EL (cell line): Measurements from ENCODE around the gene C1QTNF12.
A peak's percentile ranks its signal among the peaks of the same experiment; 100 is the strongest.

ENCODE experiments used
- DNase-seq: peaks from one replicate; pipeline ENCODE4 v3.0.0-alpha.2; 2016

C1QTNF12 gene, protein sequence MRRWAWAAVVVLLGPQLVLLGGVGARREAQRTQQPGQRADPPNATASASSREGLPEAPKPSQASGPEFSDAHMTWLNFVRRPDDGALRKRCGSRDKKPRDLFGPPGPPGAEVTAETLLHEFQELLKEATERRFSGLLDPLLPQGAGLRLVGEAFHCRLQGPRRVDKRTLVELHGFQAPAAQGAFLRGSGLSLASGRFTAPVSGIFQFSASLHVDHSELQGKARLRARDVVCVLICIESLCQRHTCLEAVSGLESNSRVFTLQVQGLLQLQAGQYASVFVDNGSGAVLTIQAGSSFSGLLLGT

DNA sequence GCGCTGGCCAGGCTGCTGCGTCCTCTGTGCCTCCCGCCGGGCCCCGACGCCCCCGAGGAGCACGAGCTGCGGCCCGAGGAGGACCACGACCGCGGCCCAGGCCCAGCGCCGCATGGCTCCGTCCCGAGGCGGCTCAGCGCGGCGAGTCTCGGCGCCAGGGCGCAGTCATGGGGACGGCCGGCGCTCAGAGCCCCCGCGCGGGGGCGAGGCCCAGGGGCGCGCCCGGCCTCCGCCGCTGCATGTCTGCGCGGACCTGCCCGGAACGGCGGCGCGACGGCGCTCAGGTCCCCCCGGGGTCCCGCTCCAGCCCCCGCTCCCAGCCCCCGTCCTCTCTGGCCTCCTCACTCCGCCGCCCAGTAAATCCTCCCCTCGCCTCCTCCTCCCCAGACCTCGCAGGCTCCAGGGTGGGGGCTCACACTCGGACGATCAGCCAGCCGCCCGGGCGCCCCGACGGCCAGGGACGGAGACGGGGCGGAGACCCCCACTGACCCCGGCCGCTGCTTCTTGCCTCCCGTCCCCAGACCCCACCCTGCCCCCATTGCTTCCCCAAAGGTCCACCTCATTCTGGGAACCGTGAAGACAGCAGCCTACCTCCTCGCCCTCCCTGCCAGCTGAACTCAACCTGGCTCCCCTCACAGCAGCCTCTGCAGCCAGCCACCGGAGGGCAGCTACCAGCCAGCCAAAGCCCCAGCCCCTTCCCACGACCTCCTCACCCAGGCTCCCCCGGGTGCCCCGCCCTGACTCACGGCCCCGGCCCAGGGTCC lies at the start of gene C1QTNF12:
Gene C1QTNF12, minus strand, starts transcription at position 146 of the 764 bp plus-strand sequence. Its CDS starts 32 bp downstream, at position 114.
- no peak for DNase-seq

DNA sequence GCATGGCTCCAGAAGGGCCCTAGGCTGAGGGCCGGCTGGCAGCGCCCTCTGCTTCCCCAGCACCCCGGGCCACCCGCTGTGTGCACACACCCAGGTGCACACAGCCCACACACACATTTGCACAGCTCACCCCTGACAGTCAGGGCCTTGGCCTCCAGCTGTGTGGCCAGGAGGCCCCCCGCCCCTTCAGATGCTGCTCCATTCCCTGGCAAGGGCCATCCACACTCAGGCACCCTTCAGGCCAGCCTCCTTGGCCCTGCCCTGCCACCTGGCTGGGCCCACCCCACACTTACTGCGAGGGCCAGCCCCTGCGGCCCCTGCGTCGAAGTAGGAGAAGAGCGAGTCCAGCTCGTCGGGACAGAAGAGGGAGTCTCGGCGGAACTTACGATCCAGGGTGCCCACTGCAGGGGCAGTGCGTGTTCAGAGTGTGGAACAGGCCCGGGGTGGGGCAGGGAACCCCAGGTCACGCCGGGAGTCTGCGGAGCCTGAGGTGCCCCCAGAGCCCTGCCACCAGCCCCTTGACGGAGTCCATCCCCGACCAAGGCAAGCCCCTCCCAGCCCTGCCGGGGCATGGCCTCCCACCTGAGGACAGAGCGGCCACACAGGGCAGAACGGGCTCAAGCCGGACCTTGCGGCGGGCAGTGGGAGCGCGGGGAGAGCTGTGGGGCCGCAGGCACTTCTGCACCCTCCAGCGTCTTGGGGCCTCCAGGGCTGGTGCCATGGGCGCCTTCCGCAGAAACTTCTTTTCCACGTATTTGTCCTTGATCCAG lies 48.8 kb upstream of the C1QTNF12 start:
- DNase-seq: no peak

GRCh38 chr1:1294250-1294890 lies 47.8 kb upstream of the C1QTNF12 start:
- DNase-seq: no peak

- DNase-seq: no peak
Measured at GRCh38 chr1:1293263-1294249, 47.0 kb upstream of the C1QTNF12 start.

DNA sequence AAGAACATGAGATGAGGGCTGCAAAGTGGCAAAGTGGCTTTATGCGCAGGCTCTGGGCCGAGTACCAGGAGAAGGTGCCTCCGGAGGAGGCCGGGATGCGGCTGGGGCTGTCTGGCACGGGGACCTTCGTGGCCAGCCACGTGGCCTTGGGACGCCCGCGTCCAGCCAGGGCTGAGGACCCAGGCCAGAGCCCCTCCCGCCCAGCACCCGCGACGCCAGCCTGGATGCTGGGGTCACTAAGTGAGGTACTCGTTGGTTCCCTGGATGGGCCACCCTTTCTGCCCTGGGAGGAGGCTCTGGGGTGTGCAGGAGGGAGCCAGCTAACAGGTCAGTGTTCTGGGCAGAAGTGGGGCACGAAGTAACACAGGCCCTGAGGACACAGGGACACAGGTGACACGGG lies 46.3 kb upstream of the C1QTNF12 start:
- DNase-seq: no peak

GRCh38 chr1:1292442-1292779 lies 45.9 kb upstream of the C1QTNF12 start:
- DNase-seq: no peak

DNA sequence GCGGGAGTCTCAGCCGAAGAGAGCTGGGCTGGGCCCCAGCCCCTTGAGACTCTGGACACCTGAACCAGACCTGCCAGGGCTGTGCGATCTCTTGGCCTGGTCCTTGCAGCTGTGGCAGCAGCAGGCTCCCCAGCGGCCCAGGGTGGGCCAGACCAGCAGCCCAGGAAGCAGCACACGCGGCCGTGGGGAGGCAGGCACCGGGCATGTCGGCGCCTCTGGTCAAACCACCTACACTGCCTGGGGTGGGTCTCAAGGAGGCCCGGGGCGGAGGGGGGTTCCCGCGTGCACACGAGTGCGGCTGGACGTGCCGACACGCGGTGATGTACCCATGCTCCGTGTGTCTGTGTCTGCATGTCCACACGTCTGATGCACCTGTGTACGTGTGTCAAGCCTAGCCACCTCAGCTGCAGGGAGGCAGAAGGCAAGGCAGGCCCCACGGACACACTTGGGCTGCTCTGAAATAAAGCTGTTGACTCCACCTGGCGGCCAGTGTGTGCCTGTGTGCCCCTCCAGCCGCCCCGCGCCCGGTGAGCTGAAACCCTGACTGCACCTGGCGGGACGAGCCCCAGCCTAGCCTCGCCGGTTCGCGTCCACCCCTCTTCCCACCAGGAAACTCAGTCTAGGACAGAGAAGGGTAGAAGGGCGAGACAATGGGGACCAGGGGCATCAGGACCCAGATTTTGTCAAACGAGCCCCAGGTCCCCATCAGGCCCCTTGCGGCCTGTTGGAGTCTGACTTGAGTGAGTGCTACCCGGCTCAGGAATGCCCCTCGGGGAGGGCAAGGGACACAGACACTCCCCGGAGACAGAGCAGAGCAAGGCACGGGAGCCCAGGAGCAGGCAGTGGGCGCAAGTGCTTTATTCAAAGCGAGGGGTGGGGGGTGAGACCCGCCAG lies 45.3 kb upstream of the C1QTNF12 start:
- DNase-seq: peak; percentile 44

DNA sequence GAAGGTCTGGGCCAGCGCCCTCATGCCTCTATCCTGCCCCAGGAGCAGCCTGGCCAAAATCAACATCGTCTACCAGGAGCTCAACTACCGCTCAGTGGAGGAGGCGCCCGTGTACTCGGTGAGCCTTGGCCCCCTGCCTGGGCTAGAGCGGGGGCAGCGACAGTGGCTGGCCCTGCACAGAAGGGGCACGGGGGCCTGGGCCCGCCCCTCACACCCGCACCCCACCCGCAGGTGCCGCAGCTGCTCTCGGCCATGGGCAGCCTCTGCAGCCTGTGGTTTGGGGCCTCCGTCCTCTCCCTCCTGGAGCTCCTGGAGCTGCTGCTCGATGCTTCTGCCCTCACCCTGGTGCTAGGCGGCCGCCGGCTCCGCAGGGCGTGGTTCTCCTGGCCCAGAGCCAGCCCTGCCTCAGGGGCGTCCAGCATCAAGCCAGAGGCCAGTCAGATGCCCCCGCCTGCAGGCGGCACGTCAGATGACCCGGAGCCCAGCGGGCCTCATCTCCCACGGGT lies 44.6 kb upstream of the C1QTNF12 start:
- DNase-seq: no peak

- no peak for DNase-seq
Measured at GRCh38 chr1:1290238-1290731, 43.8 kb upstream of the C1QTNF12 start.

DNA sequence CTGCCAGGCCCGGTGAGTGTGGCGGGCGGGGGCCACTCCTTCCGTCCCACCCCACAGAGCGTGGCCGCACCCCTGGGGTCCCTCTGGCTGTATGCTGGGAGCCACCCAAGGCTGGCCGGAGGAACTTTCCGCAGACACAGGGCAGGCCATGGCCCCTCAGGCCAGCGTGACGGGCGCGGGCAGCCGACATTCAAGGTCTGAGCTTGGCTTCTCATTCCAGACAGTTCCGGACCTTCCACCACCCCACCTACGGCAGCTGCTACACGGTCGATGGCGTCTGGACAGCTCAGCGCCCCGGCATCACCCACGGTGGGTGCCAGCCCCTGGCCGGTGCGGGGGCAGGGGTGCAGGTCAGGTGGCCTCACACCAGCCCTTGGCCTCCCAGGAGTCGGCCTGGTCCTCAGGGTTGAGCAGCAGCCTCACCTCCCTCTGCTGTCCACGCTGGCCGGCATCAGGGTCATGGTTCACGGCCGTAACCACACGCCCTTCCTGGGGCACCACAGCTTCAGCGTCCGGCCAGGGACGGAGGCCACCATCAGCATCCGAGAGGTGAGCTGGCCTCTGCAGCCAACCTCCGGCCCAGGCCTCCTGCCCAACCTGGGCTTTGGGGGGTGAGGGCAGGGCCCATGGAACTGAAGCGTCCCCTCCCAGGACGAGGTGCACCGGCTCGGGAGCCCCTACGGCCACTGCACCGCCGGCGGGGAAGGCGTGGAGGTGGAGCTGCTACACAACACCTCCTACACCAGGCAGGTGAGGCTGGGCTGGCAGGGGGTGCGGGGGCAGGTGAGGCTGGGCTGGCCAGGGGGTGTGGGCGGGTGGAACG lies 41.0 kb upstream of the C1QTNF12 start:
- DNase-seq: no peak

GRCh38 chr1:1286313-1287261 lies 40.1 kb upstream of the C1QTNF12 start:
- DNase-seq: no peak

DNA sequence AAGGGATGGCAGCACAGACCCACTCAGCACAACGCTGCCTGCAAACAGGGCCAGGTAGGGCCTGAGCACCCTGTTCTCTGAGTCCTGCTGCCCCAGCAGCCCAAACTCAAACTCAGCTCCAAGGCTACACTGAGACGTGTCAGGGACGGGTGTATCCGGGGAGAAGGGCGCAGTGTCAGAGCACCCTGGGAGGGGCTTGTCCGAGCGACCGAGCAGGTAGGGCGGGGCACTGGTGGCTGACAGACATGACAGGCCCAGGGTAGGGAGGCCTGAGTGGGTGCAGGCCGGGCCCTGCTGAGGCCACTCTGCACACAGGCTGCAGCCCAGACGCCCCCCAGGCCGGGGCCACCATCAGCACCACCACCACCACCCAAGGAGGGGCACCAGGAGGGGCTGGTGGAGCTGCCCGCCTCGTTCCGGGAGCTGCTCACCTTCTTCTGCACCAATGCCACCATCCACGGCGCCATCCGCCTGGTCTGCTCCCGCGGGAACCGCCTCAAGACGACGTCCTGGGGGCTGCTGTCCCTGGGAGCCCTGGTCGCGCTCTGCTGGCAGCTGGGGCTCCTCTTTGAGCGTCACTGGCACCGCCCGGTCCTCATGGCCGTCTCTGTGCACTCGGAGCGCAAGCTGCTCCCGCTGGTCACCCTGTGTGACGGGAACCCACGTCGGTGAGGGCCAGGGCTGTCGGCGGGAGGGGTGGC lies 39.2 kb upstream of the C1QTNF12 start:
- no peak for DNase-seq

DNA sequence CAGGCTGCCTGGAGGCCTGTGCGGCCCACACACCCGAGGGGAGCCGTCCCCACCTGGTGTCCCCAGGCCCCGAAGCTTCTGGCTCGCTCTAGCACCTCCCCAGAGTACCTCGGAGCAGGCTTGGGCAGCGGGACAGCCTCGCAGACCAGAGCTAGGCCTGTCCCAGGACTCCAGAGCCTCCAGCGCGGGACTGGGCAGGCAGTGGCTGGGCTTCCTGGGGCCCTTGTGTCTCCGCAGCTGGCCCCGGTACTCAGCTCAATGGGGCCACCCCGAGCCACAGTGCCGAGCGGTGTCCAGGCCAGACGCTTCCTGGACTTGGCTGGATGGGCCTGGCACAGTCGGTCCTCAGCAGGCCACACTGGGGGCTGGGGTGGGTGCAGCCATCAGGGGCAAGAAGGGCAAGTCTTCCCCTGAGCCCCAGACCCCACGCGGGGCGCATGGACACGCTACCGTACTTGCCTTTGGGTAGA lies 38.6 kb upstream of the C1QTNF12 start:
- DNase-seq: no peak

DNA sequence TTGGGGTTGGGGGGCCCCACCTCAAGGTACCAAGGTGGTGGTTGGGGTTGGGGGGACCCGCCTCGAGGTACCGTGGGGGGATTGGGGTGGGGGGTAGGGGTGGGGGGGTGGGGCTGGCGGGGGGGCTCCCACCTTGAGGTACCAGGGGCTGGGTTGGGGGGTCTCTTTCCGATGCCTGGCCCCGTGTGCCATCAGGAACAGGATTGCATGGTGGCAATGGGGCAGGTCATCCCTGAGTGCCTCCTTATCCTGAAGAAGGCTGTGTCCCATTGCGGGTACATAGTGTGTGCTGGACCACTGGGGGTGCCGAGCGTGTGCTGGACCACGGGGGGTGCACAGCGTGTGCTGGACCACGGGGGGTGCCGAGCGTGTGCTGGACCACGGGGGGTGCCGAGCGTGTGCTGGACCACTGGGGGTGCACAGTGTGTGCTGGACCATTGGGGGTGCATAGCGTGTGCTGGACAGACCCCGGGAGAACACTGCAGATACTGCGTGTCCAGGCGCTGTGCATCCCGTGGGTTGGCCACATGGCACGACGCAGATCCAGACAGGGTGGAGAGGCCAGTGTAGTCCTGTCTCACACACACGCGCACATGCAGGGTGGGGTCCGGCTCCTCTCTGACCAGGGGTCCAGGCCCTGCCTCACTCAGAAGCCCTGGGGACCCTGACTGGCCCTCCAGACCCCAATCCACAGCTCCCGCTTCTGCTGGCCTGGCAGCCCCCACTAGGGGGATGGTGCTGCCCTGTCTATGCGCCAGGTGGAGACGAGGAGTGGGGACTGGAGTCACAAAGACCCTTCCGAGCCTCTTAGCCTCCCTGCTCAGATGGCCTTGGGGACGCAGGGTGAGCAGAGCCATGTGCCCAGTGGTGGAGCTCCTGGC lies 37.9 kb upstream of the C1QTNF12 start:
- no peak for DNase-seq

DNA sequence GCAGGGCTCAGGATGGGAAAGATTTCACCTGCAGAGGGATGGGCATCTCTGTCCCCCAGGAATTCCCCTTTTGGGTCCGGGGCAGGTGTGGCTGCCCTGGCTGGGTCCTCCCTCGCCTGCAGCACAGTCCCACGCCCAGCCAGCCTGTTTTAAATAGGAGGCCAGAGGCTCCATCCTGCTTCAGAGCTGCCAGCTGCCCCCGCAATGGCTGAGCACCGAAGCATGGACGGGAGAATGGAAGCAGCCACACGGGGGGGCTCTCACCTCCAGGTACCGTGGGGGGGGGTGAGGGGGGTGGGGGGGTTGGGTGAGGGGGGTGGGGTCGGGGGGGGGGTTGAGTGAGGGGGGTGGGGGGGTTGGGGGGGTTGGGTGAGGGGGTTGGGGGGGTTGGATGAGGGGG lies 37.3 kb upstream of the C1QTNF12 start:
- DNase-seq: peak; percentile 35

DNA sequence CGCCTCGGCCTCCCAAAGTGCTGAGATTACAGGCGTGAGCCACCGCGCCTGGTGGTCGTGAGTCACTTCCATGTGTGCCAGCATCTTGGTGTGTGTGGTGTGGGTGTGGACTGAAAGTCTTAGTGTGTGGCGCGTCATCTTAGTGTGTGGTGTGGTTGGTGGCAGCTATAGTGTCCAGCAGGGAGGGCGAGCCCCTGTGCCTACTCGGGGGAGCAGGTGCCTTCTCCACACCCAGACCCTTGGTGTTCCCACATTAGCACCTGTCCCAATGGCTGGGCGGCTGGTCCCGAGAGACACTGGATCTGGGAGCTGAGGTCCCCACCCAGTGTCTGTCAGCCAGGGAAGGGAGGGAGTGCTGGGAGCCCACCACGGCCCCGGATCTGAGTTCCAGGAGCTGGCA lies 36.5 kb upstream of the C1QTNF12 start:
- DNase-seq: peak; percentile 30
